ENCODE measurements around the gene ALKBH3. TPM values are rescaled to one million over a fixed set of nuclear protein-coding genes. Genes with fewer than 3 reads are reported as not detected.

Gene ALKBH3
- total and polyA plus RNA-seq, 2 donors (not counting 3 experiments of a cell fraction or from before 2014, with no cell fraction given) = 28.0 to 34.7 TPM

DNA sequence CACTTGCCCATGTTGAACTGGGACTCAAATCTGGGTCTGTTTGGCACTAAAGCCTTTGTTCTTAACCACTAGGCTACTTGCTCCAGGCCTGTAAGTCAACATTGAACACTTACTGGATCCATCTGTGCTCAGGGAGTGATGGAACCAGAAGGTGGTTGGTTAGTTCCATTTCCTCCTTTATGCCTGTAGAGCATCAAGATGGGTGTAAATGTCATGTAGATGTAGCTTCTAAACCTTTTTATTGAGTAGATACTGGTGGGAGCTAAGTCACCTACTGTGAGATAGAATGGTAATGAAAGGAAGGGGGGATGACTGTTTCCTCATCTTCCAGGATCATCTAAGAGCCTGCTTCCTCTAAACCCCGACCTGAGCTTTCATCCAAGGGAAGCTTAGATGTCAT is 38.6 kb upstream of the ALKBH3 start:
- POLR2A ChIA-PET = no interaction called here
- TF ChIP-seq POLR2AphosphoS5 (IDR thresholded peaks at IDR 0.05; ENCODE audit: insufficient read depth, low read depth, low read length) = no peak
- no peak for TF ChIP-seq FOS (IDR thresholded peaks at IDR 0.05; ENCODE audit: borderline replicate concordance, insufficient read depth, low read length)
- no peak for TF ChIP-seq EZH2 (IDR thresholded peaks at IDR 0.05; ENCODE audit: borderline replicate concordance, low read depth, low read length, severe bottlenecking)
- TF ChIP-seq, protein P1, sequence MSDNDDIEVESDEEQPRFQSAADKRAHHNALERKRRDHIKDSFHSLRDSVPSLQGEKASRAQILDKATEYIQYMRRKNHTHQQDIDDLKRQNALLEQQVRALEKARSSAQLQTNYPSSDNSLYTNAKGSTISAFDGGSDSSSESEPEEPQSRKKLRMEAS (IDR thresholded peaks at IDR 0.05; ENCODE audit: insufficient read depth, insufficient read length) = no peak
- TF ChIP-seq POLR2A (IDR thresholded peaks at IDR 0.05; ENCODE audit: low read depth, low read length) = no peak
- no peak for TF ChIP-seq GATA2 (IDR thresholded peaks at IDR 0.05; ENCODE audit: insufficient read depth, insufficient read length, low read depth, low read length)
- no peak for TF ChIP-seq JUN (IDR thresholded peaks at IDR 0.05; ENCODE audit: borderline replicate concordance, insufficient read depth, insufficient read length, low read depth)
- TF ChIP-seq MYC (IDR thresholded peaks at IDR 0.05; ENCODE audit: low read depth, low read length) = no peak
- TF ChIP-seq CTCF (IDR thresholded peaks at IDR 0.05; ENCODE audit: extremely low read depth in 1 of 2, insufficient read depth in 1 of 2, low read depth in 1 of 2, low read length in 2 of 2) = no peak
- Histone ChIP-seq H3K79me2 (ENCODE audit: control insufficient read depth, insufficient read depth, low read length) (no peaks in the 10 kb centered on the region), H3K36me3 (ENCODE audit: control insufficient read depth in 2 of 2, extremely low read depth in 1 of 2, insufficient read depth in 2 of 2, low read length in 2 of 2) (peaks cover 2 to 9% of the 10 kb centered on the region in 2 experiments), H3K4me1 (ENCODE audit: control insufficient read depth, extremely low read depth, insufficient read depth, low read length) (no peaks in the 10 kb centered on the region), H3K27ac (ENCODE audit: insufficient read depth, low read depth, low read length) (no peak overlapping the region), H3K9me1 (replicated peaks; ENCODE audit: control insufficient read depth, extremely low read depth, insufficient read depth, low read length) (no peaks in the 10 kb centered on the region), H3K9ac (replicated peaks; ENCODE audit: extremely low read depth, insufficient read depth, low read length) (no peak overlapping the region), H2AFZ (ENCODE audit: low read depth, low read length) (no peak overlapping the region), H4K20me1 (replicated peaks; ENCODE audit: control insufficient read depth, extremely low read depth, insufficient read depth, low read length) (no peaks in the 10 kb centered on the region), H3K9me3 (replicated peaks; ENCODE audit: control insufficient read depth, insufficient read depth, low read length) (no peaks in the 10 kb centered on the region), H3K4me2 (ENCODE audit: insufficient read depth, low read length) (no peak overlapping the region), H3K27me3 (ENCODE audit: control insufficient read depth in 2 of 2, insufficient read depth in 2 of 2, low read length in 2 of 2) (no peaks in the 10 kb centered on the region), H3K4me3 (replicated peaks in 1 of 3; ENCODE audit: insufficient read depth in 1 of 3, low read depth in 1 of 3, low read length in 3 of 3) (no peak overlapping the region)
- CTCF ChIA-PET = interaction anchor here (1.0 to 3.6 kb wide), 4 partner anchors 9 to 16 kb away, joined by 3 to 27 read pairs (median 10); no protein-coding TSS in a partner anchor
- intact Hi-C loops (cut with micrococcal nuclease) = no loop called here
- DNase-seq (ENCODE audit: low read depth, low spot score) (no peak), FAIRE-seq (no peak)
- no TSS peak for BruUV-seq (replicated peaks)
- dilution Hi-C loops (cut with MboI; ENCODE audit: extremely low pct_ligation_motif_present, low sequenced_read_pairs) = no loop called here

Data from endothelial cell of umbilical vein (primary cell).